ENCODE results near the gene ARMH1.

Gene ARMH1

DNA sequence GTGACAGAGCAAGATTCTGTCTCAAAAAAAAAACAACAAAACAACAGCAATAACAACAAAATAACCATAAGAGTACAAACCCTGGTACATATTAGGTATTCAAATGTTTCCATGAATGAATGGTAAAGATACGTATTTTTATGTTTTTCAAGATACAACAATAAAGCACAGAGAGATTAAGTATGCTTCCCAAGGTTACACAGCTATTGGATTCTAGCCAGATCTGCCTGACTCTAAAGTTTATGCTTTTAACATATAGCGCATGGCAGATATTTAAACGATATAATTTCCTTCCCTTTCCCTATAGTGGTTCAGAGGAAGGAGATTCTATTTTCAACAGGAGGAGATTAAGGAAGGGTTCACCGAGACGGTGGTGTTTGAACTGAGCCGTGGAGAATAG, 31.0 kb downstream of the ARMH1 start (continued):
- no peak for TF ChIP-seq BCL11B (tag by site-specific recombination; IDR thresholded peaks at IDR 0.05; ENCODE audit: low read depth)
- TF ChIP-seq, protein P1, sequence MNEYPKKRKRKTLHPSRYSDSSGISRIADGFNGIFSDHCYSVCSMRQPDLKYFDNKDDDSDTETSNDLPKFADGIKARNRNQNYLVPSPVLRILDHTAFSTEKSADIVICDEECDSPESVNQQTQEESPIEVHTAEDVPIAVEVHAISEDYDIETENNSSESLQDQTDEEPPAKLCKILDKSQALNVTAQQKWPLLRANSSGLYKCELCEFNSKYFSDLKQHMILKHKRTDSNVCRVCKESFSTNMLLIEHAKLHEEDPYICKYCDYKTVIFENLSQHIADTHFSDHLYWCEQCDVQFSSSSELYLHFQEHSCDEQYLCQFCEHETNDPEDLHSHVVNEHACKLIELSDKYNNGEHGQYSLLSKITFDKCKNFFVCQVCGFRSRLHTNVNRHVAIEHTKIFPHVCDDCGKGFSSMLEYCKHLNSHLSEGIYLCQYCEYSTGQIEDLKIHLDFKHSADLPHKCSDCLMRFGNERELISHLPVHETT (tag by site-specific recombination; IDR thresholded peaks at IDR 0.05): no peak

DNA sequence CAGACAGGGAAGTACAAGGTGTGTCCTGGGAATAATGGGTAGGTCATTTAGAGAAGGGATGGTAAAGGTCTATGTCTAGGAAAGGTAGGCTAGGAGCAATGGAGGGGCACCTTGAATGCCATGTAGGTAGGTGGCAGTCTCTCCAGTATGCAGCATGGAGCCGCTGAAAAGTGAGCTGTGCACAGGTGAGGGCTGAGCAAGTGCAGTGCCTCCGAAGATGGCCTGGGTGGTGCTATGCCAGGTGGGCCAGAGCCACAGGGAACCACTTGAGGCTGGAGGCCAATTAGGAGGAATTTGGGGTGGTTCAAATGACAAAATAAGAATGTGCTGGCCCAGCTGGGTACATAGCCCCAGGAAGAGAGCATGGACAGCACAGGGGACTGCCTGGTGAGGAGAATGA, 31.4 kb downstream of the ARMH1 start:
- Histone ChIP-seq H3K9me3 (ENCODE audit: control insufficient read depth, insufficient read depth, low read depth, low read length) (no peaks in the 10 kb centered on the region), H3K27ac (ENCODE audit: extremely low read depth, low read depth, low read length) (no peak overlapping the region), H3K36me3 (ENCODE audit: control insufficient read depth in 2 of 2, insufficient read depth in 1 of 2, low read length in 2 of 2) (no peaks in the 10 kb centered on the region), H3K4me3 (ENCODE audit: low read depth, low read length) (no peak overlapping the region), H3K4me1 (ENCODE audit: control insufficient read depth, insufficient read depth, low read length) (no peaks in the 10 kb centered on the region)
- POLR2A ChIA-PET: interaction anchor here (0.7 to 1.6 kb wide), 3 partner anchors 9 to 313 kb away, joined by 3 to 5 read pairs (median 4); no protein-coding TSS in a partner anchor
- TF ChIP-seq ZNF555 (tag by site-specific recombination; conservative IDR thresholded peaks at IDR 0.05): no peak
- no peak for TF ChIP-seq ZNF654 (tag by site-specific recombination; IDR thresholded peaks at IDR 0.05; ENCODE audit: low read depth)
- TF ChIP-seq ZBTB48 (tag by site-specific recombination; IDR thresholded peaks at IDR 0.05): no peak
- no peak for TF ChIP-seq ZNF558 (tag by site-specific recombination; IDR thresholded peaks at IDR 0.05)
- CTCF ChIA-PET: interaction anchor here (0.6 to 1.6 kb wide), 4 partner anchors 8 to 1290 kb away, joined by 3 to 9 read pairs (median 4); no protein-coding TSS in a partner anchor

- Histone ChIP-seq H3K36me3 (ENCODE audit: control insufficient read depth in 2 of 2, insufficient read depth in 1 of 2, low read length in 2 of 2) (no peaks in the 10 kb centered on the region), H3K4me3 (ENCODE audit: low read depth, low read length) (no peak overlapping the region), H3K27ac (ENCODE audit: extremely low read depth, low read depth, low read length) (no peak overlapping the region), H3K9me3 (ENCODE audit: control insufficient read depth, insufficient read depth, low read depth, low read length) (no peaks in the 10 kb centered on the region), H3K4me1 (ENCODE audit: control insufficient read depth, insufficient read depth, low read length) (no peaks in the 10 kb centered on the region)
- TF ChIP-seq ZNF121 (tag by site-specific recombination; IDR thresholded peaks at IDR 0.05): peak; percentile 63
- TF ChIP-seq, protein P2, sequence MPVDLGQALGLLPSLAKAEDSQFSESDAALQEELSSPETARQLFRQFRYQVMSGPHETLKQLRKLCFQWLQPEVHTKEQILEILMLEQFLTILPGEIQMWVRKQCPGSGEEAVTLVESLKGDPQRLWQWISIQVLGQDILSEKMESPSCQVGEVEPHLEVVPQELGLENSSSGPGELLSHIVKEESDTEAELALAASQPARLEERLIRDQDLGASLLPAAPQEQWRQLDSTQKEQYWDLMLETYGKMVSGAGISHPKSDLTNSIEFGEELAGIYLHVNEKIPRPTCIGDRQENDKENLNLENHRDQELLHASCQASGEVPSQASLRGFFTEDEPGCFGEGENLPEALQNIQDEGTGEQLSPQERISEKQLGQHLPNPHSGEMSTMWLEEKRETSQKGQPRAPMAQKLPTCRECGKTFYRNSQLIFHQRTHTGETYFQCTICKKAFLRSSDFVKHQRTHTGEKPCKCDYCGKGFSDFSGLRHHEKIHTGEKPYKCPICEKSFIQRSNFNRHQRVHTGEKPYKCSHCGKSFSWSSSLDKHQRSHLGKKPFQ (tag by site-specific recombination; IDR thresholded peaks at IDR 0.05): no peak
- no peak for TF ChIP-seq ZNF2 (tag by site-specific recombination; IDR thresholded peaks at IDR 0.05)
- TF ChIP-seq ZNF645 (tag by site-specific recombination; IDR thresholded peaks at IDR 0.05): no peak
- no peak for TF ChIP-seq ZSCAN23 (tag by site-specific recombination; IDR thresholded peaks at IDR 0.05)
- TF ChIP-seq PRDM1 (tag by site-specific recombination; IDR thresholded peaks at IDR 0.05): peak; percentile 88
- ChIA-PET CTCF (interaction anchor here (0.6 to 1.6 kb wide), 8 partner anchors 9 to 211 kb away, joined by 3 to 5 read pairs (median 4); no protein-coding TSS in a partner anchor), POLR2A (interaction anchor here (1.6 kb wide), 1 partner anchor 11 kb away, joined by 4 read pairs; no protein-coding TSS in a partner anchor)
Measured at GRCh38 chr1:44707112-44707881, 32.8 kb downstream of the ARMH1 start.

- no peaks in the 10 kb centered on the region for H3K36me3 ChIP-seq (ENCODE audit: control insufficient read depth in 2 of 2, insufficient read depth in 1 of 2, low read length in 2 of 2)
- CTCF ChIA-PET: interaction anchor here (0.7 to 1.1 kb wide), 6 partner anchors 9 to 212 kb away, joined by 3 to 7 read pairs (median 4); partner anchors contain the start of gene RNU5D-1
- no peaks in the 10 kb centered on the region for H3K9me3 ChIP-seq (ENCODE audit: control insufficient read depth, insufficient read depth, low read depth, low read length)
- POLR2A ChIA-PET: no interaction called here
- H3K4me3 ChIP-seq (ENCODE audit: low read depth, low read length): no peak overlapping the region
- TF ChIP-seq SP2 (tag by site-specific recombination; IDR thresholded peaks at IDR 0.05): no peak
- peak; percentile 94 for TF ChIP-seq ZNF335 (tag by site-specific recombination; conservative IDR thresholded peaks at IDR 0.05)
- TF ChIP-seq ZBTB1 (tag by site-specific recombination; IDR thresholded peaks at IDR 0.05): no peak
- TF ChIP-seq EGR2 (tag by site-specific recombination; IDR thresholded peaks at IDR 0.05; ENCODE audit: low read depth): peak; percentile 90
- TF ChIP-seq ZBTB48 (tag by site-specific recombination; IDR thresholded peaks at IDR 0.05): peak; percentile 74
- peak; percentile 72 for TF ChIP-seq TRIM28 (IDR thresholded peaks at IDR 0.05; ENCODE audit: borderline replicate concordance, low read length)
- TF ChIP-seq ZNF785 (tag by site-specific recombination; IDR thresholded peaks at IDR 0.05): no peak
- peak; percentile 93 for TF ChIP-seq ZFHX2 (tag by site-specific recombination; conservative IDR thresholded peaks at IDR 0.05)
- TF ChIP-seq ZNF654 (tag by site-specific recombination; IDR thresholded peaks at IDR 0.05; ENCODE audit: low read depth): peak; percentile 67
- no peak for TF ChIP-seq GLIS2 (tag by site-specific recombination; IDR thresholded peaks at IDR 0.05)
- 0 out of 2 replicates have a peak, but pooled peaks have one; percentile 29 for TF ChIP-seq PRDM1 (tag by site-specific recombination; IDR thresholded peaks at IDR 0.05)
- no peak for TF ChIP-seq ZNF16 (tag by site-specific recombination; IDR thresholded peaks at IDR 0.05; ENCODE audit: low read depth)
- H3K4me1 ChIP-seq (ENCODE audit: control insufficient read depth, insufficient read depth, low read length): no peaks in the 10 kb centered on the region
- no peak overlapping the region for H3K27ac ChIP-seq (ENCODE audit: extremely low read depth, low read depth, low read length)
Measured at GRCh38 chr1:44707959-44708831, 33.7 kb downstream of the ARMH1 start.

Data from HEK293 (cell line).